ENCODE measurements around the gene DDX4.

Gene DDX4

DNA sequence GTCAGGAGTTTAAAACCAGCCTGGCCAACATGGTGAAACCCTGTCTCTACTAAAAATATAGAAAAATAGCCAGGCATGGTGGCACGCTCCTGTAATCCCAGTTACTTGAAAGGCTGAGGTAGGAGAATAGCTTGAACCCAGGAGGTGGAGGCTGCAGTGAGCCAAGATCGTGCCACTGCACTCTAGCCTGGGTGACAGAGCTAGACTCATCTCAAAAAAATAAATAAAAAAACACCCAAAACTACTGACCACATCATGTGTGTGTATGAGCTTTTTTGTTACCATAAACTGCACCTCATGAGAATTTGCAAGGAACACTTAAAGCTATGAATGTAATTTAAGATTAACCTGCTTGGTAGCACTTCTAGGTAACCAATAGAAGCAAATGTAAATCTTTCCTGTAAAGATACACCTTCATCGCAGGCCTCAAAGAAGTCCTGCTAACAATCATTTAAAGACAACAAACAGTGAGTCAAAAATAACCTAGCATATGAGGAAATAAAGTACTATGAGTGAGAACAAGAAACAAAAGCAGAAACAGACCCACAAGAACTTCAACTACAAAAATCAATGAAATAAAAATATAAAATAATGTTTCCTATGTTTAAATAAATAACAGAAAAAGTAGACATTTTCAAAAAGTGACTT is 38.7 kb upstream of the DDX4 start:
- Histone ChIP-seq H3K4me3 (ENCODE audit: low read depth in 1 of 2, low read length in 1 of 2) (no peak overlapping the region), H3K9me3 (no peaks in the 10 kb centered on the region), H3K27me3 (no peaks in the 10 kb centered on the region), H3K27ac (no peak overlapping the region), H3K4me1 (ENCODE audit: control insufficient read depth in 1 of 2, insufficient read depth in 1 of 2, low read depth in 1 of 2, low read length in 1 of 2) (no peaks in the 10 kb centered on the region), H3K36me3 (no peaks in the 10 kb centered on the region)
- no peak for TF ChIP-seq CTCF (IDR thresholded peaks at IDR 0.05)

DNA sequence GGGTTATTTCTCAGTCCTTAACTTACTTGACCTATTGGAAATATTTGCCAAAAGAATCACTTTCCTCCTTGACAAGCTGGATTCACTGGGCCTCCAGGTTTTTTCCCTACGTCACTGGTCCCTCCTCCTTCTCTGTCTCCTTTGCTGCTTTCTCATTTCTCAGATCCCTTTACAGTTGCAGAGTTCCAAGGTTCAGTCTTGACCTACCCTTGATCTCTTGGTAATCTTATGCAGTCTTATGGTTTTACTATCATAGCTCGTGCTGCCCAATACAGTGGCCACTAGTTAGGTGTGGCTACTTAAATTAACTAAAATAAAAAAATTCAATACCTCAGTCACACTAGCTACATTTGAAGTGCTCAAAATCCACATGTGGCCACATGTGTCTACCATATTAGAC is 37.1 kb upstream of the DDX4 start:
- H3K27ac ChIP-seq: no peak overlapping the region
- no peak for TF ChIP-seq CTCF (IDR thresholded peaks at IDR 0.05)

DNA sequence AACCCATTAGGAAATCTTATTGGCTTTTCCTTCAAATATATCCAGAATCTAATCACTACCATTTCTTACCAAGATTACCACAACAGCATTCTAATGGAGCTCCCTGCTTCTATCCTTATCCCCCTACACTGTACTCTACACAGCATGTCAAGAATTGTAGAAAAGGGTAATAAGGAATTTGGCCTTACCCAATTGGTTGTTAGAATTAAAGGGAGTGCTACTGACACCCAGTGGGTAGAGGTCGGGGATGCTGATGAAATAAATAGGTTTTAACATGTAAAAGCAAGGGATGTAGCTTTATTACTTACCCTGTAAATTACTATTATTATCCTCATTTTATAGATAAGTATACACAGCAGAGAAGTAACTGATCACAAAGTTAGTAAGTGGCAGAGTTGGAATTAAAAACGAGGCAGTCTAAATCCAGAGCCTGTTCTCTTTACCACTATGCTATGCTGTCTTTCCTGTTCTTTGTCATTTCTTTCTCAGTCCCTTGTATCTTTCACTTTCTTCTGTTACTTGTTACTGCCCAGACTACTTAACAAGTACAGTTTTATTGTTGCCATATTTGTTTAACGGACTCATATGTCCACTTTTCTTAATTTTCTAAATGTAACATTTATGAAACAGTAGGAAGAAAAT is 36.3 kb upstream of the DDX4 start:
- TF ChIP-seq CTCF (IDR thresholded peaks at IDR 0.05): no peak
- Histone ChIP-seq H3K9me3 (no peaks in the 10 kb centered on the region), H3K27ac (no peak overlapping the region), H3K4me3 (ENCODE audit: low read depth in 1 of 2, low read length in 1 of 2) (no peak overlapping the region), H3K4me1 (ENCODE audit: control insufficient read depth in 1 of 2, insufficient read depth in 1 of 2, low read depth in 1 of 2, low read length in 1 of 2) (no peaks in the 10 kb centered on the region), H3K36me3 (no peaks in the 10 kb centered on the region), H3K27me3 (no peaks in the 10 kb centered on the region)

More for the DNA sequence above, 37.1 kb upstream of the DDX4 start:
- no peaks in the 10 kb centered on the region for H3K9me3 ChIP-seq
- H3K4me3 ChIP-seq (ENCODE audit: low read depth in 1 of 2, low read length in 1 of 2): no peak overlapping the region
- H3K36me3 ChIP-seq: no peaks in the 10 kb centered on the region
- no peaks in the 10 kb centered on the region for H3K4me1 ChIP-seq (ENCODE audit: control insufficient read depth in 1 of 2, insufficient read depth in 1 of 2, low read depth in 1 of 2, low read length in 1 of 2)
- H3K27me3 ChIP-seq: no peaks in the 10 kb centered on the region

DNA sequence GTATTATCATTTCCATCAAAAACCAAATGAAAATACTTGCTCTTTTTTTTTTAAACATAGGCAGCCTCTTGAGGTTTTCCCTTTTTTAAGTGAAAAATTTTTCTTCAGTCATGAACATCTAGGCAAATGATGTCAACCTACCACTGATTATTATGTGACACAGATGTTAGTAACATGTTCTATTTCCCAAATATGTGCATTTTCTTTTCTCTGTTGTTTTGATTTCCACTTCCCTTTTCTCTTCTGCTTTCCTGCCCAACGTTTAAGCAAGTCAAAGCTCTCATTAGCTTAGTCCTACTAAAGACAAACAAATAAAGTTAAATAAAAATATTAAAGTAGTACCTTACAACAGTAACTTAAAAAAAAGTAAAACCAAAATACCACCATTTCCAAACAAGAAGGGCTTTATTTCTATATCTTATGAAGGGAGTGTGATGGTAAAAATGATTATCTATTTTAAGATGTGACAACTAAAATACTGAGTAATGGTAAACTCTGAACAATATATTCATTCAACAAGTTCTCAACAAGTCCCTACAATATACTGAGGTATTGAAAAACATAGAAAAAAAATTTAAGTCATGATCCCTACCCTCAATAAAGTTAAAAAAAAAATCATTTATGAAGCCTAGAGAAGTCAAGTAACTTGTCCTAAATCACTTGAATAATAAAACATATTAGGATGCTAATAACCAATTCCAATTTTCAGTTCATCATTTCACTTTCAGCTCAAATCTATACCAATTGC is 35.1 kb upstream of the DDX4 start:
- Histone ChIP-seq H3K9me3 (no peaks in the 10 kb centered on the region), H3K27me3 (no peaks in the 10 kb centered on the region), H3K27ac (no peak overlapping the region), H3K36me3 (no peaks in the 10 kb centered on the region), H3K4me3 (ENCODE audit: low read depth in 1 of 2, low read length in 1 of 2) (no peak overlapping the region), H3K4me1 (ENCODE audit: control insufficient read depth in 1 of 2, insufficient read depth in 1 of 2, low read depth in 1 of 2, low read length in 1 of 2) (no peaks in the 10 kb centered on the region)
- no peak for TF ChIP-seq CTCF (IDR thresholded peaks at IDR 0.05)

DNA sequence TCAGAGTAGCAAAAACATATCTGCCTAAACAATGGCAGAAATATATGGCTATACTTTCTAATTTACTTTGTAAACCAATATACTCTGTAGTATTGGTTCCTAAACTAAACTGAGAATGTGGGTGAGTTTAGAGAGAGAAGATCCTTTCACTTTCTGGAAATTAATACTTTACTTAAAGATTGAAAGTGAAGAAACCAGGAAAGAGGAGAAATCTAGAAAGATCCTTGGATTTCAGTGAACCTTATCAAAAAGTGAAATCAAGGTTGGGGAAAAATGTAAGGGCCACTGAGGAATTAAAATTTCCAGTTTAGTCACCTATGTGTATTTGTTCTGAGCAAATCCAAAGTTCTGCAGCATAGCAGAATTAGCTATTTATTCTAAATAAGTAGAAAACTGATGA is 31.6 kb upstream of the DDX4 start:
- peaks cover under 1% of the 10 kb centered on the region in 2 experiments for H3K4me1 ChIP-seq (ENCODE audit: control insufficient read depth in 1 of 2, insufficient read depth in 1 of 2, low read depth in 1 of 2, low read length in 1 of 2)
- no peaks in the 10 kb centered on the region for H3K9me3 ChIP-seq
- no peak for TF ChIP-seq CTCF (IDR thresholded peaks at IDR 0.05)

More for the DNA sequence above, 31.6 kb upstream of the DDX4 start:
- H3K36me3 ChIP-seq: peaks cover 3% of the 10 kb centered on the region
- no peaks in the 10 kb centered on the region for H3K27me3 ChIP-seq
- H3K27ac ChIP-seq: no peak overlapping the region
- H3K4me3 ChIP-seq (ENCODE audit: low read depth in 1 of 2, low read length in 1 of 2): no peak overlapping the region

All from neutrophil (primary cell).